Measurements from ENCODE around the gene TOX3. TPM values are rescaled to one million over a fixed set of nuclear protein-coding genes. Genes with fewer than 3 reads are reported as not detected.

Gene TOX3
- total RNA-seq, 1 donor from 2014 or later: 7.4 TPM

- no peak overlapping the region for H3K4me3 ChIP-seq (ENCODE audit: low read depth, low read length)
- TF ChIP-seq CTCF (IDR thresholded peaks at IDR 0.05; ENCODE audit: insufficient read depth, low read length, poor library complexity, severe bottlenecking): no peak
- no peak for DNase-seq (ENCODE audit: low read depth)
Observed at GRCh38 chr16:52500963-52501362, 46.0 kb downstream of the TOX3 start.

GRCh38 chr16:52499060-52499440 lies 47.9 kb downstream of the TOX3 start:
- TF ChIP-seq CTCF (IDR thresholded peaks at IDR 0.05; ENCODE audit: insufficient read depth, low read length, poor library complexity, severe bottlenecking): no peak
- no peak for DNase-seq (ENCODE audit: low read depth)
- Histone ChIP-seq H3K27me3 (ENCODE audit: control insufficient read depth, insufficient read depth, low read length) (no peaks in the 10 kb centered on the region), H3K4me3 (ENCODE audit: low read depth, low read length) (no peak overlapping the region), H3K36me3 (ENCODE audit: control insufficient read depth, insufficient read depth, low read length) (no peaks in the 10 kb centered on the region)

More at GRCh38 chr16:52500963-52501362, 46.0 kb downstream of the TOX3 start:
- Histone ChIP-seq H3K27me3 (ENCODE audit: control insufficient read depth, insufficient read depth, low read length) (no peaks in the 10 kb centered on the region), H3K36me3 (ENCODE audit: control insufficient read depth, insufficient read depth, low read length) (no peaks in the 10 kb centered on the region)

GRCh38 chr16:52498328-52499059 lies 48.4 kb downstream of the TOX3 start:
- H3K4me3 ChIP-seq (ENCODE audit: low read depth, low read length): no peak overlapping the region
- no peak for DNase-seq (ENCODE audit: low read depth)
- H3K27me3 ChIP-seq (ENCODE audit: control insufficient read depth, insufficient read depth, low read length): no peaks in the 10 kb centered on the region
- TF ChIP-seq CTCF (IDR thresholded peaks at IDR 0.05; ENCODE audit: insufficient read depth, low read length, poor library complexity, severe bottlenecking): no peak
- no peaks in the 10 kb centered on the region for H3K36me3 ChIP-seq (ENCODE audit: control insufficient read depth, insufficient read depth, low read length)

- Histone ChIP-seq H3K36me3 (ENCODE audit: control insufficient read depth, insufficient read depth, low read length) (no peaks in the 10 kb centered on the region), H3K27me3 (ENCODE audit: control insufficient read depth, insufficient read depth, low read length) (no peaks in the 10 kb centered on the region), H3K4me3 (ENCODE audit: low read depth, low read length) (no peak overlapping the region)
- no peak for TF ChIP-seq CTCF (IDR thresholded peaks at IDR 0.05; ENCODE audit: insufficient read depth, low read length, poor library complexity, severe bottlenecking)
- no peak for DNase-seq (ENCODE audit: low read depth)
Observed at GRCh38 chr16:52497067-52497816, 49.7 kb downstream of the TOX3 start.

- DNase-seq (ENCODE audit: low read depth): no peak
- TF ChIP-seq CTCF (IDR thresholded peaks at IDR 0.05; ENCODE audit: insufficient read depth, low read length, poor library complexity, severe bottlenecking): no peak
Observed at GRCh38 chr16:52496051-52496876, 50.7 kb downstream of the TOX3 start.

More at GRCh38 chr16:52496051-52496876, 50.7 kb downstream of the TOX3 start:
- H3K27me3 ChIP-seq (ENCODE audit: control insufficient read depth, insufficient read depth, low read length): no peaks in the 10 kb centered on the region
- H3K4me3 ChIP-seq (ENCODE audit: low read depth, low read length): no peak overlapping the region
- H3K36me3 ChIP-seq (ENCODE audit: control insufficient read depth, insufficient read depth, low read length): no peaks in the 10 kb centered on the region
